Measurements from ENCODE around the gene PDGFA.

PDGFA gene

DNA sequence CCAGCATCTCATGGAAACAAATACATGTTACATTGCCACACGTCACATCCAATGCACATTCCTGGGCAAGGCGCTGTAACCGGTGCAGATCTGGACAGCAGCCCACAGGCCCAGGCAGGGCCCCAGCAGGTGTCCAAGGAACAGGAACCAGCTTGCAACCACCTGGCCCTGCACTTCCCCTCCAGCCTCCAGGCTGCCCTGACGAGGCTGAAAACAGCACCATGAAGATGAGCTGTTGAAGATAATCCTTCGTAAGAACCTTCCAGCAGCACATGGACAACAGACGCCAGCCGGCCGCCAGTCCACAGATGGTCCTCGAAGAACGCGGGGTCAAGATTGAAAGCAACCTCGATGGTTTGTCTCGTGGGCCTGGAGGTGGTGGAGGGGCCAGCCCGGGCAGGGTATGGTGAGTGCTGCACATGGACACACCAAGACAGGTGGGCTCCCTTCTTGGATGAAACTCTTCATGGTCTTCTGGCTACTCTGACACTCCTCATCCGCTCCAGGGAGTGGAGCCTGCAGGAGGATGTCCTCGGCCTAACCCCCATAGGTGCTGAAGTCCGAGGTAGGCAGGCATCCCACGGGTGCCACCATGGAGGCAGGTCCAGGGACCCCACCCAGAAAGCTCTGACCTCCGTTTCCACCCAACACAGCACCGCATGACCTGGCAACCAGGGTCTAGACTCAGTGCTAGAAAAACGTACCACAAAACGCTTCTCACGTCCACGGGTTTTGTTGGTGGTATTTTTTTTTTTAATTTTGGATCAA is 22.9 kb downstream of the PDGFA start:
- Mint-ChIP-seq H3K4me1 (peaks cover 5% of the 10 kb centered on the region), H3K36me3 (peaks cover 3% of the 10 kb centered on the region), H3K27me3 (no peaks in the 10 kb centered on the region), H3K9me3 (no peaks in the 10 kb centered on the region), H3K4me3 (no peak overlapping the region), H3K27ac (peak overlapping the region; percentile 17)

DNA sequence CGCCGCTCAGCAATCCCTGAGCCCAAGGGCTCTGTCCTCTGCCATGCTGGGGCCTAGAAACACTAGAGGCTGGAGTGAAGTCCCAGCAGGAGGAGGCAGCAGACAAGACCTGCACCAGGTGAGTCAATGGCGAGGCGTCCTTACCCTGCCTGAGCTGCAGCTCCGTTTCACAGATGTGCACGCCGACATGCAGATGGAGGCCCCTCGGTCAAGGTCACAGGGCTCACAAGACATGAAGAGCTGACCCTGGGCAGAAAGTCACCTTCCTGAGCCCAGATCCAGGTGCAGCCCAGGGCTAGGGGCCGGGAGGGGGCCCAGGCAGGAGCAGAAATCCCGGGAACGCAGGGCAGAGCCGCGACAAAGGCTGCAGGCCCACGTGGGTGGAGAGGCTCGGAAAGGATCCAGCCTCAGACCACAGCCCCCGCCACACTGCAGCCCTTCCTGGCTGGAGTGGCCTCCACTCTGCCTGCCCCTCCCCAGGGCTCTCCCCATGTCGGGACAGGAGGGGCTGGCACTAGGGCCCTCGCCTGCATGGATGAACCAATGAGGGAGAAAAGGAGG is 23.8 kb downstream of the PDGFA start:
- Mint-ChIP-seq H3K9me3 (no peaks in the 10 kb centered on the region), H3K4me1 (peaks cover 5% of the 10 kb centered on the region), H3K27ac (no peak overlapping the region), H3K36me3 (peaks cover 3% of the 10 kb centered on the region), H3K4me3 (no peak overlapping the region), H3K27me3 (no peaks in the 10 kb centered on the region)

DNA sequence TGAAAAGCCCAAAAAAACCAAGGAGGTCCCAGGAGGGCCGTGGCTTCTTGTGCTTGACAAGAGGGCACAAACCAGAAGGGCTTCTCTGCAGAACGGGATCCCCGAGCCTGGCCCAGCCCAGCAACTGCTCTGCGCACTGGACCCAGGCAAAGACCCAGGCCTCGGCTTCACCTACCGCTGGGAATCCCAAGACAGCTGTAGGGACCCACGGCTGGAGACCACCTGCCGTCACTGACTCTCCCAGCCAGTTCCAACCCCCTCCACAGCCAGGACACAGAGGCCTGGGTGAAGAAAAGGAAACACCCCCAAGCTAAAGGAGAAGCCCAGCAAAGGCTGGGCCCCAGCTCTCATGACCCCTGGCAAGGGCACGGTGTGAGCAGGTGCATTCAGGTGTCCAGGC is 24.3 kb downstream of the PDGFA start:
- Mint-ChIP-seq H3K9me3 (no peaks in the 10 kb centered on the region), H3K36me3 (peaks cover 3% of the 10 kb centered on the region), H3K4me3 (no peak overlapping the region), H3K4me1 (peaks cover 5% of the 10 kb centered on the region), H3K27me3 (no peaks in the 10 kb centered on the region), H3K27ac (no peak overlapping the region)

DNA sequence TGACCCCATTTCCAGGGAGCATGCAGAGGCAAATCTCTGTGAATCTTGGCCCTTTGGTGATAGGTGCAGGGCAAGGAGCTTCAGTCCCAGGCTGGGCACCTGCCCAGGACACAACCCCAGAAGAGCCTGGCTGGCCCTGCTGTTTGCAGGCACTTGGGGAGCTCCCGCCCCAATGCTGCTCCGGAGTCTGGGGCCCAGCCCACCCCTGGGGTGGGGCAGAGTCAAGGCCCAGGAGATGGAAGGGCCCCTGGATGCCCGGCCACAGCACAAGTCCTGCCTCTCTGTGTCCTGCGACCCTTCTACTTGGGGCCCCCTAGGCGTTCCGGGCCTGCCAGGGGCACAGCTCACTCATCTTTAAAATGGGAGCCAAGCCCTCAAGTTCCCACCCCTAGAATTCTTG is 24.7 kb downstream of the PDGFA start:
- Mint-ChIP-seq H3K36me3 (peaks cover 3% of the 10 kb centered on the region), H3K4me3 (no peak overlapping the region), H3K4me1 (peaks cover 5% of the 10 kb centered on the region), H3K27ac (no peak overlapping the region), H3K9me3 (no peaks in the 10 kb centered on the region), H3K27me3 (no peaks in the 10 kb centered on the region)

DNA sequence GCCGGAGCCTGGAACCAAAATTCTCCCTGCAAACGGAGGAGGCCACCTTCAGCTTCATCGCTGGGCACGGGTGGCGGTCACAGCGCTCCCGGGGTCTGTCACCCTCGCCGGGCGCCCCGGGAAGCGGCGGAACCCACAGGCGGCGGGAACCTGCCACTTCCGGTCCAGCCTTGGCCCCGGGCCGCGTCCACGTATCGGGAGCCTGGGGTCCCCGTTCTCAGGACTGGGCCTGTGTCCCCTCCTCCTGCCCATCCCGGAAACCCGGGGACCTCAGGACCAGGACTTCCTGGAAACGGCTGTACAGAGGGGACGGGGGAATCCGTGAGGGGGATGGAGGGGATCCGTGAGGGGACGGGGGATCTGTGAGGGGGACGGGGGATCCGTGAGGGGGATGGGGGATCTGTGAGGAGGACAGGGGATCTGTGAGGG is 25.4 kb downstream of the PDGFA start:
- peaks cover 3% of the 10 kb centered on the region for H3K36me3 Mint-ChIP-seq
- H3K4me3 Mint-ChIP-seq: no peak overlapping the region
- no peaks in the 10 kb centered on the region for H3K27me3 Mint-ChIP-seq
- H3K9me3 Mint-ChIP-seq: no peaks in the 10 kb centered on the region
- peaks cover 5% of the 10 kb centered on the region for H3K4me1 Mint-ChIP-seq
- H3K27ac Mint-ChIP-seq: no peak overlapping the region

DNA sequence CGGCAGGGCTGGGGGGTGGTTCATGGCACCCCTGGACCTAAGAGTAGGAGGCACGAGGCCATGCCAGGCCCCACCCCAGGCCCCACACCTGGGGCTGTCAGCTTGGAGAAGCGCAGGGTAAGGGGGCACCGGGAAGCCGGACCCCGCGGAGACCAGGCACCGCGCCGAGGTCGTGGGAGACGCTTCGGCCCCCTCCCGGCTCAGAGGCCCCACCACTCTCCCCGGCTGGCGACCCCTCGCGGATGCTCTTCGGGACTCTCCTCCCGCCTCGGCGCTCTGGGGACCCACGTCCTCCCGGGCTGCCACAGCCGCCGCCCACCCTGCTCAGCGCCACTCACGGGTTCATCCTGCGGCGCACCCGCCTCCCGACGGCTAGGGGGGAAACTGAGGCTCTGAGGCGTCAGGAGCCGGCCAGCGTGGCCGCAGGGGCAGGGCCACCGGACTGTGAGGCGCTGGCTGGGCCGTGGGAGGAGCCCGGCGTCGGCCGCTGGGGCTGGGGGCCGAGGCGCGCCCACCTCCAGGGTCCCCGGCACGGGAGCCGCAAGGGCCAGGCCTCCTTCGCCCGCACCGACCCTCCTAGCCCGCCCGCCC is 25.9 kb downstream of the PDGFA start:
- Mint-ChIP-seq H3K27ac (no peak overlapping the region), H3K27me3 (no peaks in the 10 kb centered on the region), H3K9me3 (no peaks in the 10 kb centered on the region), H3K4me3 (no peak overlapping the region), H3K4me1 (peaks cover 5% of the 10 kb centered on the region), H3K36me3 (peaks cover 3% of the 10 kb centered on the region)

DNA sequence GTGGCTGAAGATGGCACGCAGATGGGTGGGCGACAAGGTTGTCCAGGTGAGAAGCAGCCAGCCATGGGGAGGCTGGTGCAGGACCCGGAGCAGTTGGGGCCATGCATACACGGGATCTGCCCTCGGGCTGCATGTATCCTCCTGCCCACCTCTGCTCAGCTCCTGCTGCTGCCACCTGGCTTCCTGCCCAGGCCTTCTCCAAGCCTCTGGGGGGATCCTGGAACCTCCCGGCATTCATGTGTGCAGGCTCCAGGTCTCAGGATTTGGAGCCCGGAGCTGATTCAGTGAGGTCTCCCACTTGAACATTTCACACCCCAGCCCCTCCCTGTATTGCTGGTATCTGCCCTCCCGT is 27.0 kb downstream of the PDGFA start:
- Mint-ChIP-seq H3K4me3 (no peak overlapping the region), H3K36me3 (no peaks in the 10 kb centered on the region), H3K27ac (no peak overlapping the region), H3K9me3 (no peaks in the 10 kb centered on the region), H3K27me3 (no peaks in the 10 kb centered on the region), H3K4me1 (no peaks in the 10 kb centered on the region)

DNA sequence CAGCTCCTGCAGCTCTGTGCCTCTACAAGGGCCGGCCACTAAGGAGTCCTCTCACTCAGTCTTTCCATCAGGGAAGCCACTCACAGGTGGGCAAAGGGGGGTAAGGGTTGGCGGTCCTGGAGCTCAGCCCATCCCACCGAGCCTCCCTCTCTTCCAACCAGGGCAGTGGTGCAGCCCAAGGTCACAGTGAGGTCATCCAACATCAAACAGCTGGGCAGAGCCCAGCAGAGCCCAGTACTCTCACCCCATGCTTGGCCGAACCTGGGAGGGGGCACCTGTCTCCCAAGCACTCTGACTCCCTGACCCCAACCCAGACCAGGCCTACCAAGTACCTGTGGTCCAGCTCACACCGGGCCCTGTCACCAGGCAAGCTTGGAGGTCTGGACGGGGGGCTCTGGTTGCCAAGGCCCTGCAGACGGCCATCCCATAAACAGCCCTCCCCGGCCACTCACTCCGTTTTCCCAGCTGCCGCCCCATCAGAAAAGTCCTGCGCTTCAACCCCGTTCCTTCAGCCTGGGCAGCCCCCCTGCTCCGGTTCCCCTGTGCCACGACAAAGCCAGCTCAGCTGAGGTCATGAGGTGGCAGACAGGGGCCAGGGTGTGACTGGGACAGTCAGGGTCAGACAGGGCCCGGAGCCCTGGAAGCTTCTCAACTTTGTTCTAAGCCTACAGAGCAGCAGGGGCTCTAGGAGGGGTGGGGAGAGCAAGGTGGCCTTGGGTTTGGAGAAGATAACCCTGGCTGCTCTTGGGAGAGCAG is 27.5 kb downstream of the PDGFA start:
- Mint-ChIP-seq H3K9me3 (no peaks in the 10 kb centered on the region), H3K27me3 (no peaks in the 10 kb centered on the region)

DNA sequence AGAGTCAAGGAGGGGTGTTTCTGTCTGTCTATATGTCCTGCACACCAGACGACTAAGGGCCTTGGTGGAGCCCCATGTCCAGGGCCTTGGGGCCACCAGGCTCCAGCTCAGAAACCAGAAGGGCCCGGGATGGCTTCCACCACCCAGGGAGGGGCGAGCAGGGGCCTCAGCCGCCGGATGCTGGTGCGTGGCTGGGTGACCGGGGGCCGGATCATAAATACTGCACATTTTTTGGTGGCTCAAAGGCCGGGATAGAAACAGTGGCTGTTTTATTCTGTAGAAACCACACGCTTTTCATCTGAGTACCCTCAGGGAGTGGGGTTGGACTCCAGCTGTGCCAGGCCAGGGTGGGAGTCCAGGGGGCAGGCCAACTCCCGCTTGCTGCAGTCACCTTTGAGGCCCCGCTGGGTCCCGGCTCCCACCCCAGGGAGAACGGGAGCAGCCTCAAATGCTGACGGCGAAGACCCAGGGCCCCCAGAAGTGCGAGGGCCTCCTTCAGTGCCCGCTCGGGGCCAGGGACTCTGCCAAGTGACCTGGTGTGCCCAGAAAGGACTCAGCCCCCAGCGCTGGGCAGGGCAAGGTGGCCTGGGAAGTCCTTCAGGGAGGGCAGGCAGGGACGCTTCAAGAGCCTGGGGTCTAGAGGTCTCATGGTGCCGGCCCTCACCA is 28.2 kb downstream of the PDGFA start:
- Mint-ChIP-seq H3K27ac (no peak overlapping the region), H3K9me3 (no peaks in the 10 kb centered on the region), H3K36me3 (no peaks in the 10 kb centered on the region), H3K4me3 (no peak overlapping the region), H3K4me1 (no peaks in the 10 kb centered on the region), H3K27me3 (no peaks in the 10 kb centered on the region)

More for the DNA sequence above, 27.5 kb downstream of the PDGFA start:
- no peak overlapping the region for H3K4me3 Mint-ChIP-seq
- no peaks in the 10 kb centered on the region for H3K36me3 Mint-ChIP-seq
- no peak overlapping the region for H3K27ac Mint-ChIP-seq
- H3K4me1 Mint-ChIP-seq: no peaks in the 10 kb centered on the region

DNA sequence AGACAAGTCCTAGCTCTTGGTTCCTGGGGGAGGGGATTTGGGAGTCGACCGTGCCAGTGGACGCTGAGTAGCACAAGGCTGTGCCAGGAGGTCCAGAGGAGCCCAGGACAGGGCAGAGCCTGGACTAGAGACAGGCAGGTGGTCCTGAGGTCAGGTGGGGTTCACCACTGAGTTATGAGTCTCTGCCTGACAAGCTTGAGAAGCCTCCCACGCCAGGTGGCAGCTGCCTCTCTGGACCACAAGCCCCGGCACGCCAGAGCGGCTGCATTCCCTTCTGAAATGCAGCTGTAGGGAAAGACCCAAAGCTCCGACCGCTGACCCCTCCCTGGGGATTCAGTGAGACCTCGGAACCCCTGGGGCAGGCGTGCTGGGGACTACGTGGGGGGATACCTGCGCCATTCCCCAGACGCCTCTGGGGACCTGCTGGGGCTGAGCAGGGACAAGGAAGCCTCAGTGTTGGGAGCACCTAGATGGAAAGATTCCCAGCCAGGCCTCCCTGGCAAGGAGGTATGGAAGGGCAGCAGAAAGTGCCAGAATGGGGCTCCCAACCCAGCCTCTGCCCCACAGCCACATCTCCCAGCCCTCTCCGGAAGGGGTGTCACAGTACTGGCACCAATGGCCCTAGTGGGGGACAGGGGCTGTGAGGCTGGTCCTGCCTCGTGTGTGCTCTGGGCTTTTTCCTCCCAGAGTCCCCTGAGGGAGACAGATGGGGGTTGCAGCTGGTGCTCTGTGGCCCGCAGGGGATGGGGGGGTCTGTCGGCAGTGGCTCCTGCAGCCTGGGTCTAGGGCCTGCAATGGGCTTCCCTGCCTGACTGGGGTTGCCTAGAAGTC is 29.0 kb downstream of the PDGFA start:
- no peaks in the 10 kb centered on the region for H3K27me3 Mint-ChIP-seq
- H3K36me3 Mint-ChIP-seq: no peaks in the 10 kb centered on the region
- no peaks in the 10 kb centered on the region for H3K4me1 Mint-ChIP-seq
- H3K9me3 Mint-ChIP-seq: no peaks in the 10 kb centered on the region
- H3K27ac Mint-ChIP-seq: no peak overlapping the region
- H3K4me3 Mint-ChIP-seq: no peak overlapping the region

DNA sequence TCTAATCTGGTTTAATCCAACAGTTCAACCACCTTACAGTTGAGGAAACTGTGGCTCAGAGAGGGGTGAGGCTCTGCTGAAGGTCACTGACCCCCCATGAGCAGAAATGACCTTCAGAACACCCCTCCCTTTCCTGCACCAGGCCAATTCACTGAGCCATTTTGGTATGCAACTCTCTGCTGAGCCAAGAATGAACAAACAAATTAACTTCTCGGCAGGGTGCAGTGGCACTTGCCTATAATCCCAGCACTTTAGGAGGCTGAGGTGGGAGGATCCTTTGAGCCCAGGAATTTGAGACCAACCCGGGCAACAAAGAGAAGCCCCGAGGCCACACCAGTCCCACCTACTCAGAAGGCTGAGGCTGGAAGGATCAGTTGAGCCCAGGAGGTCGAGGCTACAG is 29.8 kb downstream of the PDGFA start:
- Mint-ChIP-seq H3K27ac (no peak overlapping the region), H3K4me1 (no peaks in the 10 kb centered on the region), H3K36me3 (no peaks in the 10 kb centered on the region), H3K27me3 (no peaks in the 10 kb centered on the region), H3K9me3 (no peaks in the 10 kb centered on the region), H3K4me3 (no peak overlapping the region)

DNA sequence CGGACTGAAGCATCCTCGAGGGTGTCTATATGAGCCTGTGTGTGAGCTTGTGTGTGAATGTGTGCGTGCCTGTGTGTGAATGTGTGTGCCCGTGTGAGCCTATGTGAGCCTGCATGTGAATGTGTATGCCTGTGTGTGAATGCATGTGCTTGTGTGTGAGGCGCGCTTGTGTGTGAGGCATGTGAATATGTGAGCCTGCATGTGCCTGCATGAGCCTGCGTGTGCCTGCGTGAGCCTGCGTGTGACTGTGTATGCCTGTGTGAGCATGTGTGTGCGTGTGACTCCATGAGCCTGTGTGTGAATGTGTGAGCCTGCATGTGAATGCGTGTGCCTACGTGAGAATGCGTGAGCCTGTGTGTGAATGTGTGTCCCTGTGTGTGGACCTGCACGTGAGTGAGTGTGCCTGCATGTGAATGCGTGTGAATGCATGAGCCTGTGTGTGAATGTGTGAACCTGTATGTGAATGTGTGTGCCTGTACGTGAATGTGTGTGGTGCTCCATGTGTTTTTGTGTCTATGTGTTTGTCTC is 33.4 kb downstream of the PDGFA start:
- H3K9me3 Mint-ChIP-seq: peaks cover 5% of the 10 kb centered on the region
- no peaks in the 10 kb centered on the region for H3K4me1 Mint-ChIP-seq
- H3K4me3 Mint-ChIP-seq: no peak overlapping the region
- no peaks in the 10 kb centered on the region for H3K36me3 Mint-ChIP-seq
- H3K27ac Mint-ChIP-seq: no peak overlapping the region
- H3K27me3 Mint-ChIP-seq: no peaks in the 10 kb centered on the region

DNA sequence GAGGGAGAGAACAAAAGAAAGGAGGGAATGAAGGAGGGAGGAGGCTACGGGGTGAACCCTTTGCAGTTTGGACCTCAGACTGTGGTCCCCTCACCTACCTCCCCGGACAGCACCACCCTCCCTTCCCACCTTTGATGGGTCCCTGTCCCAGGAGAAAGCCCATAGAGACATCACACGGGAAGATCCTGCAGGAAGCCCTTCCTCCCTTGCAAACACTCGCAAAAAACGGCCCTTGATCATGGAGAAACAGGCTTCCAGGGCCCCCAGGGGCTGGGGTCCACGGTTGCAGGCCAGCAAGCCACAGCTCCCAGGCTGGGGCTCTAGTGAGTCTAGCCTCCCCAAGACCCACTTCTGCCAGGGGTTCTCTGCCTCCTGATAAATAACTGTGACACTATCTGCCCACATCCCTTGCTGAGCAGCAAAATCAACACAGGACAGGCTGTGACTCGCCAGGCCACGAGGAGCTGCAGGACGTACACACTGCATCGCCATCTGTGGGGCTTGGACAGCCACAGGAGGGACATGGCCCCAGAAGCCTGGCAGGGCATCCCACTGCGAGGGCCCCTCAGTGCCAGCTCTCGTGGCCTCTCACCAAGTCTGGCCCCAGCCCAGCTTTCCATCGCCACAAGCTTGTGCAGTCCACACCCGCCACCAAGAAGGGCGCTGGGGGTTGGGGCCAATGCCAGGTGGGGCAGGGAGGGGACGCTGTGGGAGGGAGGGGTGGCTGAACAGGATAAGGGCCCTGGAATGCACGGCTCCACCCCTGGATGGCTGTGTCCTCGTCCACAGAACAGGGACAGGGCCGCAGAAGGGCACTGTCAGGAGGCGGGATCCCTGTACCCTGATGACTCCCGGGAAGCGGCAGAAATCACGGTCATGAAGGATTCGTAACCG is 34.2 kb downstream of the PDGFA start:
- H3K9me3 Mint-ChIP-seq: peaks cover 5% of the 10 kb centered on the region
- H3K4me1 Mint-ChIP-seq: no peaks in the 10 kb centered on the region

More for the DNA sequence above, 34.2 kb downstream of the PDGFA start:
- no peaks in the 10 kb centered on the region for H3K36me3 Mint-ChIP-seq
- no peaks in the 10 kb centered on the region for H3K27me3 Mint-ChIP-seq
- no peak overlapping the region for H3K27ac Mint-ChIP-seq
- H3K4me3 Mint-ChIP-seq: no peak overlapping the region
